ENCODE results near the gene GRIA2.
"Not testable (repeated sequence)": the region's sequence is repeated elsewhere in the genome, so short reads cannot be mapped to it uniquely, and the experiment has no call there.

Gene GRIA2

DNA sequence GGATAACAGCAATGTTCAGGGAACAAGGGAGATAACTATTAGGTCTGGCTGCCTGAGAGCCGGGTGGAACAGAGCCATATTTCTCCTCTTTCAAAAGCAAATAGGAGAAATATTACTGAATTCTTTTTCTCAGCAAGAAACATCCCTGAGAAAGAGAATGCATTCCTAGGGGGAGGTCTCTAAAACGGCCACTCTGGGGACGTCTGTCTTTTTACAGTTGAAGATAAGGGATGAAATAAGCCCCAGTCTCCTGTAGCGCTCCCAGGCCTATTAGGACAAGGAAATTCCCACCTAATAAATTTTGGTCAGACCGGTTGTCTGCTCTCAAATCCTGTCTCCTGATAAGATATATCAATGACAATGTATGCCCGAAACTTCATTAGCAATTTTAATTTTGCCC is 37.6 kb downstream of the GRIA2 start:
- not testable (repeated sequence) for DNase-seq (ENCODE audit: low read depth in 2 of 3, low spot score in 1 of 3)

DNA sequence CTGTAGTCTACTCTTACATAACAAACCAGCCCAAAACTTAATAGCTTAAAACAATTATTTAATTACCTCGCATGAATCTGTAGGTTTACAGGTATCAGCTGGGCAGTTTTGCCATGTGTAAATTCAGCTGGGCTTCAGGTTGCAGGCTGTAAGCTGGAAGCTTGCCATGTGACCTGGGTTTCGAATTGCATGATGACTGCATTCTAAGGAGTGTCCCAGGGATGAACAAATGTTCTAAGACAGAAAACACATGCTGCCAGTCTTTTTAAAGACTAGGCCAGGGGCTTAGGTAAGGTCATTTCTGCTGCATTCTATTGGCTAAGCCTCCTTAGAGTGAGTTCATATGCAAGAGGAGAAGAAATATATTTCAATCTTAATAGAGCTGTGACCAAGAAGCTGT is 44.8 kb downstream of the GRIA2 start:
- DNase-seq (ENCODE audit: low read depth in 2 of 3, low spot score in 1 of 3) = no peak

DNA sequence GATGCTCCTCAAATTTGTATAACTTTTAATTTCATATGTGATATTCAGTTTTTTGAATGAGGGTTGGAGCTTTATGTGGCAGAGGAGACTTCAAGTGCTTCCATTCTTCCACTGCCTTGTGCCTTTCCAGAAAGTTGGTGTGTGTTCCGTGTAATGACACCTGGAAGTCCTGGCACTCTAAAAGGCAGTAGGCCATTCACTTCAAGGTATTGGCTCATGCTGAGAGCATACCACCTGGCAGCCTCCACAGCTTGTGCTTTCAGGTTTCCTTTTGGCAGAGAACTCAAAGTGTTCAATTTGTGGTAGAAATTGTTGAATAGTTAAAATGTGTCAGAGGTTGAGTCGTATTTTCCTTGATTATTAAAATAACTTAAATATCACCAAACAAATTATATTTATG is 49.6 kb downstream of the GRIA2 start:
- DNase-seq (ENCODE audit: low read depth in 2 of 3, low spot score in 1 of 3) = no peak

DNA sequence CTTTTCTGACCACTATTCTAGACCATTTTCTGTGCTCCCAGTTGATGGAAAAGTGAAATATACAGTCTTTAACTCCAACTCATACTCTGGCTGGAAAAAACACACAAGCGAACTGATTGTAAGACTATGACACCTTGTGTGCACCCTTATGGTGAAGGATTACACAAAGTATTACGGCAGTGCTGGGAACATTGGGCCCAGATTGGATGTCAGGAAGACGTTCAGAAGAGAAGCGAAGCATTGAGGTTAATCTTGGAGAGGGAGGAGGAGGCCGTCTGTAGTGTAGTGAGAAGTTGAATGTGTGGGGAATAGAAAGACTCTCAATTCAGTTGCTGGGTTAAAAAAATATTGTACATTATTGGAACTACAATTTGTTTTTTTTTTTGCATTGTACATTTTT is 50.0 kb downstream of the GRIA2 start:
- DNase-seq (ENCODE audit: low read depth in 2 of 3, low spot score in 1 of 3) = no peak

DNA sequence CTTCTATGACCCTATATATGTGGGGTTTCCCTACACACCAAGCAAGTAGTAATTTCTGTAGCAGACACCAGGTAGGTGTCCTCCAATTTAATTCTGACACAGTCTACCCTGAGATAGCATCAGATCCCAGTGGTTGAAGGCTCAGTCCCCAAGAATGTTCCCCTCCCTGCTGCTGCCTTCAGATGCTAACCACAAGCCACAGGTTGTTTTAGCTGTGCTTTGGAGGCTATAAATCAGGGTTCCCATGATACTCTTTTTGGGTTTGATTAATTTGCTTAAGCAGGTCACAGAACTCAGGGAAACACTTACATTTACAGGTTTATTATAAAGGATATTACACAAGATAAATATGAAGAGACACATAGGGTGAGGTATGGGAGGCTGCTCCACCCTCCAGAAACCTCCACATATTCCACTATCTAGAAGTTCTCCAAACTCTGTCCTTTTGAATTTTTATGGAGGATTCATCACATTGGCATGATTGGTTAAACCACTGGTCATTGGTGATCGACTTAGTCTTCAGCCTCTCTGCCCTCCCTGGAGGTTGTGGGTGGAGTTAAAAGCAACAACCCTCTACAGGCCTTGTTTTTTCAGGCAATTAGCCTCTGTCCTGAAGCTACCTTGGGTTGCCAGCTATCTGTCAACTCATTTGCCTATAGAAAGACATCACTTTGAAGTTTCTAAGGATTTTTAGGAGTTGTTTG is 50.8 kb downstream of the GRIA2 start:
- DNase-seq (ENCODE audit: low read depth in 2 of 3, low spot score in 1 of 3) = no peak

DNA sequence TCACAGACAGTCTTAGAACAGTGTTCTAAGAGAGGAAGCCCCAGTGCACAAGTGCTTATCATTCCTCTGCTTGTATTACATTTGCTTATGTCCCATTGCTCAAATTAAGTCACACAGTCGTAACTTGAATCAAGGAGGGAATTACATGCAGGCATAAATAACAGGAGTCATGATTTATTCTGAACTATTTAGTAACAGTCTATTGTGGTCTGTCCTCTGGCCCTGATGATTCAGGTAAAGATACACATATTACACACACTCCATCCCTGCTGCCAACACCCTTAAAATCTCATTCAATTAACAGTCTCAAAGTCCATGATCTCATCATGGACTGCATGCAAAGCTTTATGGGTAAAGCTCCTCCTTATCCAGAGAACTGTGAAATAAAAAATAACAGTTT is 60.1 kb downstream of the GRIA2 start:
- DNase-seq (ENCODE audit: low read depth in 2 of 3, low spot score in 1 of 3) = no peak

DNA sequence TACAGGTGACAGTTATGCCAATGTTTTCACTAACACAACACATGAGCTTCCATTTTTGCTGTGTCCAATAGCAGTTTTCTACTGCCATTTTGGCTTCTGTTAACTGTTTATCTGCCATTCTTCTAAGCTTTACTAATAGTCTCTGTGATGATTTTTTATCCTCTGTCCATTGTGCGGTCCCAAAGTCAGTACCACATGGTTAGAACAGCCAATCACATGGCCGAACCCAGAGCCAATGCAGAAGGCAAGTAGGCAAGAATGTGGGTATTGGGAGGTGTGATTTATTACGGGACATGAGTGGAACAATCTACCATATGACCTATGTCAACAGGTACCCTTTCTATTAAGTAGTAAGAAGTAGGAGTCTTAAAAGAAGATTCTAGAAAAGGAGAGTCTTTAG is 61.5 kb downstream of the GRIA2 start:
- no peak for DNase-seq (ENCODE audit: low read depth in 2 of 3, low spot score in 1 of 3)

DNA sequence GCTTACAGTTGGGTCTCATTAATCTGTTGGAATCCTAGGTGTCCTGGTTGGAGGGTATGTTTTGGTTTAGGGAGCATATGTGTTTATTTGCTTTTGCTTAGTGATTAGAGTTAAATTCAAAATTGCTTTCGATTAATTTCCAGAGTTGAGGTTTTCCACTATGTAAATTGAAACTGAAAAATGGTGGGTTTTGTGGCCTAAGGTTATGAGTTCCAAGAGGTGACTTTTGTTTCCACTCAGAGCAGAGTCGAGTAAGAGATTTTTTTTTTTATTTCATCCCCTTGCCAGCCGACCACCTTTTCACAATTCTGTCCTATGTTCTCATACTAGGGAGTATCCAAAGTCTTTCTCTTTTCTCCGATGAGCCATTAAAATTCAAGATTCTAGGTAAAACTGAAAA is 66.9 kb downstream of the GRIA2 start:
- no peak for DNase-seq (ENCODE audit: low read depth in 2 of 3, low spot score in 1 of 3)

DNA sequence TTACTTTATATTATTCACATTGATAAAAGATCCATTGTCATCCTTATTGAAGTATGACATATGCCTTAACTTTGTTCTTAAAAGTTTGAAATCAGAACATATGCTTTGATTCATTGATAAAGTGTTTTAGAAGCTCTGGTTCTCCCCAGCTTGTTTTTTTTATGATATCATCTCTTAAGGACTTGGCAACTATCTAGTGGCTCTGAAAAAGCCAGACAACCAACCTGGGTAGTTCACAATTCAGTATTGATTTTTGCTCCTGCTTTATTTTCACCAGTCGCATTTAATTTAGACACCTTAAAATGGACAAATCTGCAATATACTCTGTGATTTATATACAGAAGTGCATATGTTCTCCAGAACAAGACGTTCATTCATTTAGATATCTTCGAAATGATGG is 70.1 kb downstream of the GRIA2 start:
- DNase-seq (ENCODE audit: low read depth in 2 of 3, low spot score in 1 of 3) = no peak

DNA sequence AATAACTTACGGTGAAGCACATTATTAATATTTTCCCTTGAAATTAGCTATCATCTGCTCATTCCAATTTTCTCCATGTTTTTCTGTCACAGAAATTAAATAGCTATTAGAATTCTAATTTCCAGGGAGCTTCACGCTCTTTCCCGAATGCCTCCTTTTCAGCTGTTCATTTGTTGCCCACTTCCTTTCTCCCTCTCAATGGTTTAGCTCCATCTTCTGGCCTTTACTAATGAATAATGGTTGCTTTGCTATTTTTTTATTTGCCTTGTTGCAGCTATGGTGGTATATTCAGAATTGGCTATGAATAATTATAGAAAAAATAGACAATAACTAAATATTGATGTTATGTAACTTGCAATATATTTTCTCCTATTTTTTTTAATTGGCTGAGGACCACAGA is 70.5 kb downstream of the GRIA2 start:
- DNase-seq (ENCODE audit: low read depth in 2 of 3, low spot score in 1 of 3) = no peak

DNA sequence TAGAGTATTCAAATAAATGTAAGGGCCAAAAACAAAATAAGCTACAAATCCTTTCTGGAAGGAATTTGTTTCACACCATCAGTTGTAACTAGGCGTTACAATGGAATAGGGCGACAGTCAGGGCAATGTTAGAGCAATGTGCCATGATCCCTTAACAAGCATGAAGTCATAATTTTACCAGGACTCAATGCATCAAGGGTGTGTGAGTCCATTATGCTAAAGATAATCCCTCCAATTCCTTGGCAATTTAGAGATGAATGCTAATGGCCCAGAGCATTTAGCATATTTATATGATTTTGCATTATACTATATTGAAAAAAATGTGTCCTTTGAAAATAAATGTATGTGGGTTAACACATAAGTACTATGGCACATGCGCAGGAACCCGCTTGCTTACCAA is 73.1 kb downstream of the GRIA2 start:
- DNase-seq (ENCODE audit: low read depth in 2 of 3, low spot score in 1 of 3) = no peak

DNA sequence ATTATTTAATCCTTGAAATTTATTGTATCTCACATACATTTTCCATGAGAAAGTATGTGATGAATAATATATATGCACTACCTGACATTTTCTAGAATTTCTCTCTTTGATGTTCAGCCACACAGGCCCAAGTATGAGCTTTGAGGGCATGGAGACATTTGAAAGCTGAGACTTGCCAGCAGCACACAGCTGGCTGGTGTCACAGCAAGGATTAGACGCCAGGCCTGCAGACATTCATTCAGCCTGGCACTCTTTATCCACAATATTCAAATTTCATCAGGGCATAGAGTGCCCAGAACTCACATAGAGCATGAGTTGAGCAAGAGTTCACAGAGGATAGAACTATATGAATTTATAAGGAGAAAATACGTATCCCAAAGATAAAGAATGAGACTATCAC is 74.0 kb downstream of the GRIA2 start:
- DNase-seq (ENCODE audit: low read depth in 2 of 3, low spot score in 1 of 3) = no peak

DNA sequence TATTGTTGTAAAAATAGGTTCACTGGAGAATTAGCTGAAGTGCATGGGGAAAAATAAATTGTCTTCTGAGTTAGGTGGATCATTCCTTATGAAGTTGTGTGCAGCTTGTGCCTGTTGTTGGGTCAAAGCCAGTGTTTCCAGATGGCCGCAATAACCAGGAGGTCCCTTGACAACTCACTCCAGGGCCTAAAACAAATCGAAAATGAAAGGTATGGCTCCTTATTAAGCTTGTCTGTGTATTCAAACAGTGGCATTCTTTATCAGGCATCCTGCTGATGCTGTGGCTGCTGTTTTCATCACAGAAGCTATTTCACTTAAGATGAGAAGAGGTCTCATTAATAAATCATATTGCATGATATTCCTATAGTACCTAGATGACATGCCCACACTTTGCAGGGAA is 80.2 kb downstream of the GRIA2 start:
- no peak for DNase-seq (ENCODE audit: low read depth in 2 of 3, low spot score in 1 of 3)

DNA sequence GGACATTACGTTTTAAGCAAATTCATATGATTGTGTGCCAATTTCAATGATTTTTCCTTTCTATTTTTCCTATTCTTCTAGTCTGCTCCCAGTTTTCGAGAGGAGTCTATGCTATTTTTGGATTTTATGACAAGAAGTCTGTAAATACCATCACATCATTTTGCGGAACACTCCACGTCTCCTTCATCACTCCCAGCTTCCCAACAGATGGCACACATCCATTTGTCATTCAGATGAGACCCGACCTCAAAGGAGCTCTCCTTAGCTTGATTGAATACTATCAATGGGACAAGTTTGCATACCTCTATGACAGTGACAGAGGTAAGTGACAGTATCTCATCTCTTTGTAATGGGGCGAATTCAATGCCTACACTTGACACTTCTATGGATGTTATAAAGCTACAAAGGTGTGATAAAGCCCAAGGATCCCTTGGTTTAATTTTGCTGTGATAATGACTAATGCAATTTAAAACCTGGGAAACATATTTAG is 83.0 kb downstream of the GRIA2 start:
- DNase-seq (ENCODE audit: low read depth in 2 of 3, low spot score in 1 of 3) = no peak

DNA sequence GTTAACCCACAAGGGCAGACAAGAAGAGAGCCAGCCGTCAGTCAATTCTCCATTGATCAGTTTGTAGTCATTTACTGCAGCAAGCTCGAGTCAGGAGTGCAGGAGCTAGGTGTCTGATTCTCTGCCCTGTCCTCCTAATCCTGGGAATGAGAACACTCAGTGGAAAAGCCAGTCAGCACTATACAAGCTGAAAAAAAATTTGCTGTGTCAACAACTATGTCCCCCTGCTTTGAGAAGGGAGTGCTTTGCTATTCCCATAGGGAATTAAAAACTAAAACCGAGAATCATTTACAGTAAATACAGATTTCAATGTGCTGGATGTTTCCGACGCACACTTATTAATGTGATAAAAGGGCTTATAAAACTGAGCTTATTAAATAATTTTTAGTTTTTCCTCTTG is 84.2 kb downstream of the GRIA2 start:
- no peak for DNase-seq (ENCODE audit: low read depth in 2 of 3, low spot score in 1 of 3)

DNA sequence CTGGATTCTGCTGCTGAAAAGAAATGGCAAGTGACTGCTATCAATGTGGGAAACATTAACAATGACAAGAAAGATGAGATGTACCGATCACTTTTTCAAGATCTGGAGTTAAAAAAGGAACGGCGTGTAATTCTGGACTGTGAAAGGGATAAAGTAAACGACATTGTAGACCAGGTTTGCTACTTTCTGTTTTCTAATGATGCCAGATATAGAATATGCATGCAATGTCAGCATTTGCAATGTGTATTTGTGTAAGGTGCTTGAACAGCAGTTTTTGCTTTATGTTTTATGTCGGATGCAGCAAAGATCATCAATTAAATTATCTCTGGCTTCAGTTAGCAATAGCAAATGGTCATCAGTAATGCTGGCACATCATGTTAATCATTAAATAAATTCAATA is 92.2 kb downstream of the GRIA2 start:
- DNase-seq (ENCODE audit: low read depth in 2 of 3, low spot score in 1 of 3) = no peak

DNA sequence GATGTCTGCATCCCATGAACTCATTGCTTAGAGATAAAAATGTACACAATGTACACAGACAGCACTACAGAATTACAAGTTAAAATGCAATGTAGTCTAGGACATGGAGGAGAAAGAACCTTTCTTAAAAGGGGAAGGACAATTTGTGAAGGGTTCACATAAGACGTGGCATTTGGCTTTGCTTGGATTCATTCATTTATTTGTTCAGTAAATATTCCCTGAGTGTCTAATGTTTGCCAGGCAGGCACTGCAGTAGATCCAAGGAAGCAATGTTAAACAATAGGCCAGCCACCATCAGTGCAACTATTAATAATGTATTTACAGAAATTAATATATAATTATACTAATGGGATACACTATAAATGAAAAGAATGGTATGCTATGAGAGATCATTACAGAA is 94.4 kb downstream of the GRIA2 start:
- no peak for DNase-seq (ENCODE audit: low read depth in 2 of 3, low spot score in 1 of 3)

DNA sequence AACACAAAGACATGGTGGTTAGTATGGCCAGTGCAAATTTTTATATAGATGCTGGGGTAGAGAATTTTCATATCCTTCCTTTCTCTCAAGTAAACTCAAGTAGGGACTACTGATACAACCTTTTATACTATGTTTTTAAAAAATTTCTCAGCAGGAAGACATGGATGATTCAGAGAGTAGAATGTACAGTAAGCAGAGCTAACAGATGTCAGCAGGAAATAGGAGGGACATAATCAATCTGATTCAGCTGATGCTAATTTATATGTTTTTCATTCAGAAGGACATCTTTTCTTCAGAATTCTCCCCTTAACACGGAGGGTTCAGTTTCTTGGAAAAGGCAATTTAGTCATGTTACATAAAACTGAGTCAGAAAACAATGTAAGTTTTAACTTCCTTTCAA is 95.4 kb downstream of the GRIA2 start:
- no peak for DNase-seq (ENCODE audit: low read depth in 2 of 3, low spot score in 1 of 3)

DNA sequence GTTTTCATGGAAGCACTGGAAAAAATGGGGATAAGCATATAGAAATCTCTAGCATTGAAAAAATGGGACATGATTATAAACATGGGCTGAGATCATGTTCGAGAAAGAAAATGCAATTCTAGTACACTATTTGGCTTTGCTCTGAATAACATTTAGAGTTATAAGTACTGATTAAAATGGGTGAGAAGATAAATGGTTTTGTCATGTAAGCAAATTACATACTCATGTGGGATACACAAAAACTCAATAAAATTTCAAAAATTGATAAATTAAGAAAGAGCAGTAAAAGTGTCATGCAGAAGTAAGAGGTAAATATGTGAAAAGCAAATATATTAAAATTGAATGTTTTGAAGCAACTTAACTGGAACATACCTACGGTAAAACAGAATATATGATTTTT is 99.6 kb downstream of the GRIA2 start:
- no peak for DNase-seq (ENCODE audit: low read depth in 2 of 3, low spot score in 1 of 3)

DNA sequence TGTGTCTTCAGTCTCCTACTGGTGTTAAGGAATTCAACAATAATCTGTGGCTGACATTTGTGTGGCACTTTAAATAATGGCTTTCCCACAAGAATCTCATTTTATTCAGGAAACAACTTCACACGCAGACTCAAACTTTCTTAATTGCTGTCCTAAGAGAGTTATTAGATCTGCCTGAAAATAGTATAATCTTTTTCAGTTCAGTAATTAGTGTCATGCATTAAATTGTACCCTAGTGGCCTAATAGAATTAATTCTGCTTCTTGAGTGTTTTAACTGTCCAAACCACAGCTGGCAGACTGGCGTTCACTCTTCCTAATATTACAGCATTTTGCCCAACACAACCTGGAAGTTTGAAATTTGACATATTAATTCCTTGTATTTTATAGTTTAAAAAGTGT is 107.1 kb downstream of the GRIA2 start:
- DNase-seq (ENCODE audit: low read depth in 2 of 3, low spot score in 1 of 3) = no peak

DNA sequence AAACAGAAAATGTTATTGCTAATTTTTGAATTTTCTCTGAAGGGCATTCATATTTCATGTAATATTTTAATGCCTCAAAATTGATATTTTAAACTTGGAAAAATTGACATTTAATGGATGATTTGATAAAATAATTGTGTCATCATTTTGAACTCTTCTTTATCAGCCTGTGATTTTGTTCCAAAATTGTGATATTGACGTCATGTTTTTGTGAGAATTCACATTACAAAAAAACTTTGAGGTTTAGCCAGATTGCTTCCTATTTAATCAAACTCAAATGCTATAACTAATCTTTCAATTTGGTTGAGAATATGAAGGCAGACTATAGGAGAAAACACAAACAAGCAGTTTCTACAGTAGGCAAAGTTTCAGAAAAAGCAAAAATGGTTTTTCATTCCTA is 137.4 kb downstream of the GRIA2 start:
- no peak for DNase-seq (ENCODE audit: low read depth in 2 of 3, low spot score in 1 of 3)

DNA sequence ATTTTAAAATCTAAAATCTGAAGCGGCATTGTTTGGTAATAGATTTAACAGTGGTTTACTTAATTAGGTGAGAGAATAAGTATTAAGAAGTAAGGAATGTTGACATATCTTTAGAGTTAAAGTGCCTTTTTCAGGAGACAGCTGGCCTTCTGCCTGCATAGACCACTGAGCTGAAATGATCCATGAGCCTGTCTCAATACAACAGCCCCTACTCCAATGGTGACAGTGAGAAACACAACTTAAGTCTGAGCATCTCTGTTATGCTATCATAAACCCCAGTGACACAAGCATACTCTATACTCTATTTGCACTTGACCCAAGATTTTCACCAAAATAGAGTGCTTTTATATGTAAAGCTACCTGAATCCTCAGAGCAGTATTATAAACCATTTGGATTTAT is 137.9 kb downstream of the GRIA2 start:
- DNase-seq (ENCODE audit: low read depth in 2 of 3, low spot score in 1 of 3) = no peak

DNA sequence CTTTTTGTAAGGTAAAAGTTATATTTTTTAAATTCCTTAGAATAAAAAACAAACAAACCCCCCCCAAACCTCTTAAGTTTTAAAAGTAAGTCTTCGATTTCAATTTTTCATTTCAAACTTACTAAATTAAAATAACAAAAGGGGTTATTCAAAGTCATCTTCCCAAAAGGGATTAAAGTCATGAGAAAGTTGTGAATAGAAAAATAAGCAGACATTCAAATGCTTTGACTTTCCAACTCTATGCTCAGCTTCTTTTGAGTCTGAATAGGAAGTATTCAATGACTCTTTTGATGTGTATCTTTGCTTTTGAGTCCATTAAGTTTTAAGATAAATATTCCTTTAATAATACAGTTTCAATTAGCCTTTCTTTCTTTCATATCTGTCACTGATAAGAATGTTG is 138.3 kb downstream of the GRIA2 start:
- no peak for DNase-seq (ENCODE audit: low read depth in 2 of 3, low spot score in 1 of 3)

DNA sequence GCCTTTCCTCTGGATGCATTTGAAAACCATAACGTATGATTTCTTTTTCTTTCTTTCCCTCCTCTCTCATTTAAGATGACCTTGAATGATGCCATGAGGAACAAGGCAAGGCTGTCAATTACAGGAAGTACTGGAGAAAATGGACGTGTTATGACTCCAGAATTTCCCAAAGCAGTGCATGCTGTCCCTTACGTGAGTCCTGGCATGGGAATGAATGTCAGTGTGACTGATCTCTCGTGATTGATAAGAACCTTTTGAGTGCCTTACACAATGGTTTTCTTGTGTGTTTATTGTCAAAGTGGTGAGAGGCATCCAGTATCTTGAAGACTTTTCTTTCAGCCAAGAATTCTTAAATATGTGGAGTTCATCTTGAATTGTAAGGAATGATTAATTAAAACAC is 142.8 kb downstream of the GRIA2 start:
- DNase-seq (ENCODE audit: low read depth in 2 of 3, low spot score in 1 of 3) = no peak
